CD14-positive monocyte (primary cell): Measurements from ENCODE around the gene RAB11FIP4. TPM values are rescaled to one million over a fixed set of nuclear protein-coding genes. Genes with fewer than 3 reads are reported as not detected.

Source experiments
- DNase-seq, 3 donors: peaks; one replicate each; pipeline ENCODE4 v3.0.0-alpha.2; 2011 to 2022
- H2AFZ ChIP-seq: 2 replicates; pipeline ENCODE4 v1.6.0; 2012; ENCODE audit warnings: mild to moderate bottlenecking, low read depth, low read length, inconsistent platforms; ENCODE audit not compliant: insufficient read depth, poor library complexity, severe bottlenecking
- H3K27ac ChIP-seq, 2 donors: 1 replicate in 1 of 2; 2 replicates in 1 of 2; pipeline ENCODE4 v1.5.1; 2012 to 2013; ENCODE audit warnings: low read length in 2 of 2, control low read depth in 1 of 2, inconsistent platforms in 1 of 2, low read depth in 1 of 2, mild to moderate bottlenecking in 1 of 2
- H3K27me3 ChIP-seq, 2 donors: one replicate each; pipeline versions ENCODE4 v1.6.0 to v1.6.1; 2011 to 2013; ENCODE audit warnings: low read length in 2 of 2; ENCODE audit not compliant: control insufficient read depth in 2 of 2, insufficient read depth in 2 of 2
- H3K36me3 ChIP-seq, 2 donors: replicated peaks in 1 of 2; 1 replicate in 1 of 2; 2 replicates in 1 of 2; pipeline versions ENCODE4 v1.5.1 to v1.6.1; 2012 to 2013; ENCODE audit warnings: low read length in 2 of 2, control low read depth in 1 of 2, inconsistent platforms in 1 of 2, mild to moderate bottlenecking in 1 of 2; ENCODE audit not compliant: insufficient read depth in 2 of 2, control insufficient read depth in 1 of 2
- H3K4me1 ChIP-seq, 2 donors: 1 replicate in 1 of 2; 2 replicates in 1 of 2; pipeline versions ENCODE4 v1.5.1 to v1.6.1; 2012 to 2013; ENCODE audit warnings: low read length in 2 of 2, control low read depth in 1 of 2, inconsistent platforms in 1 of 2, mild to moderate bottlenecking in 1 of 2, moderate library complexity in 1 of 2; ENCODE audit not compliant: insufficient read depth in 2 of 2, control insufficient read depth in 1 of 2
- H3K4me2 ChIP-seq: replicated peaks from 2 replicates; pipeline ENCODE3; 2012; ENCODE audit warnings: low read length, moderate library complexity, mild to moderate bottlenecking; ENCODE audit not compliant: poor library complexity, severe bottlenecking; ENCODE audit errors: extremely low read depth
- H3K4me3 ChIP-seq, 3 experiments: fragments of 200-600 bp in 1 of 3; sonication (generic) in 1 of 3; replicated peaks in 1 of 3; 1 replicate in 2 of 3; 2 replicates in 1 of 3; pipeline ENCODE4 v1.5.1; 2011 to 2013; ENCODE audit warnings: low read length in 3 of 3, mild to moderate bottlenecking in 3 of 3, control low read depth in 2 of 3, low read depth in 2 of 3, inconsistent platforms in 1 of 3, moderate library complexity in 1 of 3
- H3K79me2 ChIP-seq: 2 replicates; pipeline ENCODE4 v1.6.0; 2012; ENCODE audit warnings: mild to moderate bottlenecking, control low read depth, inconsistent platforms, low read length, moderate library complexity; ENCODE audit not compliant: insufficient read depth
- H3K9ac ChIP-seq: 2 replicates; pipeline ENCODE4 v1.6.0; 2017; ENCODE audit warnings: low read length, mild to moderate bottlenecking; ENCODE audit not compliant: insufficient read depth, poor library complexity, severe bottlenecking
- H3K9me3 ChIP-seq, 2 donors: replicated peaks in 1 of 2; 1 replicate in 1 of 2; 2 replicates in 1 of 2; pipeline versions ENCODE4 v1.5.1 to v1.6.1; 2012 to 2013; ENCODE audit warnings: low read length in 2 of 2, control low read depth in 1 of 2; ENCODE audit not compliant: control insufficient read depth in 1 of 2, insufficient read depth in 1 of 2
- H4K20me1 ChIP-seq: 2 replicates; pipeline ENCODE4 v1.6.0; 2012; ENCODE audit warnings: mild to moderate bottlenecking, low read length, control low read depth, moderate library complexity; ENCODE audit not compliant: insufficient read depth
- H3K27ac Mint-ChIP-seq, 7 donors: one replicate each; pipeline ENCODE4 v1.8.0; 2020; ENCODE audit warnings: mild to moderate bottlenecking in 7 of 7, mixed read lengths in 7 of 7, moderate library complexity in 6 of 7, inconsistent platforms in 2 of 7
- H3K27me3 Mint-ChIP-seq, 3 donors: one replicate each; pipeline ENCODE4 v1.8.0; 2021 to 2022; ENCODE audit warnings: low read depth in 3 of 3, mild to moderate bottlenecking in 3 of 3, mixed read lengths in 3 of 3, moderate library complexity in 3 of 3, inconsistent platforms in 1 of 3
- H3K36me3 Mint-ChIP-seq, 2 donors: one replicate each; pipeline ENCODE4 v1.8.0; 2020; ENCODE audit warnings: mixed read lengths in 2 of 2, inconsistent platforms in 1 of 2, mild to moderate bottlenecking in 1 of 2
- H3K4me1 Mint-ChIP-seq: one replicate; pipeline ENCODE4 v1.8.0; 2020; ENCODE audit warnings: mild to moderate bottlenecking, mixed read lengths
- H3K4me3 Mint-ChIP-seq, 2 donors: one replicate each; pipeline ENCODE4 v1.8.0; 2020; ENCODE audit warnings: mild to moderate bottlenecking in 2 of 2, mixed read lengths in 2 of 2, moderate library complexity in 1 of 2
- H3K9me3 Mint-ChIP-seq, 7 donors: one replicate each; pipeline ENCODE4 v1.8.0; 2020 to 2022; ENCODE audit warnings: mixed read lengths in 7 of 7, mild to moderate bottlenecking in 6 of 7, moderate library complexity in 6 of 7, inconsistent platforms in 2 of 7
- CTCF ChIP-seq: fragments of 200-600 bp; IDR thresholded peaks from one replicate; pipeline ENCODE4 v1.8.0; 2022; ENCODE audit warnings: antibody characterized with exemption, mild to moderate bottlenecking
- WGBS: methylation state at CpG from one replicate; pipeline ENCODE4 v1.1.5; 2013; ENCODE audit warnings: missing lambda C conversion rate; ENCODE audit not compliant: insufficient coverage; 5-methylcytosine and 5-hydroxymethylcytosine counted together
- intact Hi-C, 2 donors: fragments of 100-400 bp; cut with micrococcal nuclease; formaldehyde crosslinking; loops; one replicate each; pipeline versions ENCODE4 v1.15.0 to v1.15.1; 2023
- polyA plus RNA-seq, 3 donors: library from polyadenylated mRNA; depleted of rRNA in 1 of 3; unstranded in 2 of 3; stranded (reverse) in 1 of 3; fragments of 300-500 nt in 2 of 3; fragments of >200 nt in 1 of 3; fragmentation: Illumina TruSeq in 2 of 3; gene quantifications; 1 replicate in 2 of 3; 2 replicates in 1 of 3; pipeline ENCODE4 v1.2.3, GENCODE V29; 2012 to 2021

RAB11FIP4 gene
- polyA plus RNA-seq, 3 donors = 10.4 to 21.9 (median 16.2) TPM

GRCh38 chr17:31579265-31579664, 187.8 kb downstream of the RAB11FIP4 start:
- peaks cover 64% of the 10 kb centered on the region for H3K4me1 Mint-ChIP-seq
- H3K4me3 Mint-ChIP-seq = no peak overlapping the region
- intact Hi-C loops = no loop called here
- Histone ChIP-seq H3K4me2 (no peak overlapping the region), H3K27me3 (no peaks in the 10 kb centered on the region), H4K20me1 (no peaks in the 10 kb centered on the region), H2AFZ (peak overlapping the region; percentile 31), H3K79me2 (no peaks in the 10 kb centered on the region), H3K4me3 (no peak overlapping the region), H3K9ac (no peak overlapping the region), H3K4me1 (peaks cover 59 to 68% of the 10 kb centered on the region in 2 donors), H3K27ac (peak overlapping the region; percentile 93 to 95), H3K36me3 (no peaks in the 10 kb centered on the region), H3K9me3 (no peaks in the 10 kb centered on the region)
- no peak for DNase-seq
- no peak for TF ChIP-seq CTCF
- peaks cover 3 to 8% of the 10 kb centered on the region in 2 donors for H3K36me3 Mint-ChIP-seq
- peak overlapping the region; percentile 93 to 98 (median 97) for H3K27ac Mint-ChIP-seq
- H3K27me3 Mint-ChIP-seq = peaks cover 0 to 1% (median 0%) of the 10 kb centered on the region in 3 donors
- H3K9me3 Mint-ChIP-seq = no peaks in the 10 kb centered on the region
- 48% methylated on average over 4 of the region's 4 CpGs for WGBS

DNA sequence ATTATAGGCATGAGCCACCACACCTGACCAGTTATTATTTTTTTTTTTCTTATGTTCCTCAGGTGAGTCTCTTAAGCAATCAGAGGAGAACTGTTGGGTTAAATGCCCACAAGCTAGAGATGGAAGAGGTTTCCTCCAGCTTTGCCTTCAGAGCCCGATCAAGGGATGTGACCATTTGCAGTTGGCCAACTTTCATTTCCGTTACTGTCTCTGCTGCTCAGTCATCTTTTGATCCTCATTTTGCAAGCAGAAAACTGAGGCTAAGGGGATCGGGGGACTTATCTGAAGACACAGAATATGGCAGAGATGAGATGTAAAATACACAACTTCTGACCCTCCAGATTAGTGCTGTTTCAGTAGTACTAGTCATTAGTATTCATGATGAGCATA, 188.8 kb downstream of the RAB11FIP4 start:
- Histone ChIP-seq H4K20me1 (no peaks in the 10 kb centered on the region), H3K36me3 (no peaks in the 10 kb centered on the region), H3K4me1 (peaks cover 64 to 70% of the 10 kb centered on the region in 2 donors), H3K9ac (peak overlapping the region; percentile 74), H2AFZ (peak overlapping the region; percentile 76), H3K79me2 (no peaks in the 10 kb centered on the region), H3K4me2 (peak overlapping the region; percentile 65), H3K4me3 (peak overlapping the region in 1 of 3 experiments; percentile 49), H3K27ac (peak overlapping the region; percentile 93 to 95), H3K9me3 (no peaks in the 10 kb centered on the region), H3K27me3 (no peaks in the 10 kb centered on the region)
- peaks cover 66% of the 10 kb centered on the region for H3K4me1 Mint-ChIP-seq
- 0% methylated on average over 2 of the region's 3 CpGs for WGBS
- no peaks in the 10 kb centered on the region for H3K9me3 Mint-ChIP-seq
- no peak for TF ChIP-seq CTCF
- peak; percentile 75 to 86 (median 86) for DNase-seq
- H3K36me3 Mint-ChIP-seq = peaks cover 3 to 4% of the 10 kb centered on the region in 2 donors
- intact Hi-C loops = loop anchor here in 1 of 2 donors (5.0 to 10.0 kb wide), 2 partner anchors 86 to 102 kb away; no protein-coding TSS in a partner anchor
- peak overlapping the region; percentile 93 to 98 (median 97) for H3K27ac Mint-ChIP-seq
- peaks cover 0 to 1% (median 0%) of the 10 kb centered on the region in 3 donors for H3K27me3 Mint-ChIP-seq
- H3K4me3 Mint-ChIP-seq = no peak overlapping the region
